ENCODE results near the gene LSM3.

- TF ChIP-seq POLR2A (IDR thresholded peaks at IDR 0.05) (no peak), CTCF (IDR thresholded peaks at IDR 0.05 in 4 of 5, conservative IDR thresholded peaks at IDR 0.05 in 1 of 5) (no peak)
Observed at GRCh38 chr3:14202874-14203520, 24.4 kb downstream of the LSM3 start.

All from gastrocnemius medialis (tissue), 4 donors.